Hepatocyte (in vitro differentiated cells): Measurements from ENCODE around the gene LCLAT1. TPM values are rescaled to one million over a fixed set of nuclear protein-coding genes. Genes with fewer than 3 reads are reported as not detected.
A peak's percentile ranks its signal among the peaks of the same experiment; 100 is the strongest.

ENCODE experiments used
- DNase-seq: peaks from one replicate; pipeline ENCODE4 v3.0.0-alpha.2; 2016; ENCODE audit warnings: low spot score
- H2AFZ ChIP-seq: fragments of 200-600 bp; sonication (generic); 2 replicates; pipeline ENCODE4 v1.6.0; 2016; ENCODE audit warnings: antibody characterized with exemption, mild to moderate bottlenecking
- H3K27ac ChIP-seq: fragments of 200-600 bp; sonication (generic); 2 replicates; pipeline ENCODE4 v1.5.1; 2016; ENCODE audit warnings: mild to moderate bottlenecking
- H3K27me3 ChIP-seq: fragments of 200-600 bp; sonication (generic); 2 replicates; pipeline ENCODE4 v1.6.1; 2016
- H3K36me3 ChIP-seq: fragments of 200-600 bp; sonication (generic); replicated peaks from 2 replicates; pipeline ENCODE4 v1.5.1; 2016; ENCODE audit warnings: low read depth; ENCODE audit not compliant: insufficient read depth
- H3K4me1 ChIP-seq: fragments of 200-600 bp; sonication (generic); 2 replicates; pipeline ENCODE4 v1.5.1; 2016; ENCODE audit warnings: mild to moderate bottlenecking, moderate library complexity; ENCODE audit not compliant: insufficient read depth
- H3K4me2 ChIP-seq: fragments of 200-600 bp; sonication (generic); 2 replicates; pipeline ENCODE4 v1.6.0; 2016
- H3K4me3 ChIP-seq: fragments of 200-600 bp; sonication (generic); 2 replicates; pipeline ENCODE4 v1.5.1; 2016; ENCODE audit warnings: mild to moderate bottlenecking
- H3K79me2 ChIP-seq: fragments of 200-600 bp; sonication (generic); 2 replicates; pipeline ENCODE4 v1.6.0; 2017; ENCODE audit warnings: mild to moderate bottlenecking
- H3K9me2 ChIP-seq: fragments of 200-600 bp; sonication (generic); replicated peaks from 2 replicates; pipeline ENCODE4 v1.6.0; 2017; ENCODE audit warnings: mild to moderate bottlenecking; ENCODE audit not compliant: insufficient read depth
- H3K9me3 ChIP-seq: fragments of 200-600 bp; sonication (generic); 2 replicates; pipeline ENCODE4 v1.5.1; 2016; ENCODE audit warnings: low read depth, mild to moderate bottlenecking
- H4K20me1 ChIP-seq: fragments of 200-600 bp; sonication (generic); 2 replicates; pipeline ENCODE4 v1.6.0; 2016; ENCODE audit warnings: mild to moderate bottlenecking; ENCODE audit not compliant: insufficient read depth, poor library complexity, severe bottlenecking
- CTCF ChIP-seq: fragments of 200-600 bp; sonication (generic); IDR thresholded peaks from 2 replicates; pipeline ENCODE4 v1.5.1; 2016; ENCODE audit warnings: antibody characterized with exemption, mild to moderate bottlenecking; ENCODE audit not compliant: poor library complexity
- EZH2 ChIP-seq: fragments of 200-600 bp; sonication (generic); IDR thresholded peaks from 2 replicates; pipeline ENCODE4 v1.6.1; 2016; ENCODE audit warnings: antibody characterized with exemption, mild to moderate bottlenecking, borderline replicate concordance
- EZH2phosphoT487 ChIP-seq: fragments of 200-600 bp; sonication (generic); IDR thresholded peaks from one replicate; pipeline ENCODE4 v1.6.1; 2018; ENCODE audit warnings: antibody characterized with exemption, mild to moderate bottlenecking, low read depth, moderate library complexity; ENCODE audit not compliant: unreplicated experiment, severe bottlenecking
- WGBS: methylation state at CpG from one replicate; pipeline ENCODE4 v1.1.6; 2016; ENCODE audit warnings: low lambda C conversion rate; ENCODE audit errors: missing lambda C conversion rate; 5-methylcytosine and 5-hydroxymethylcytosine counted together
- polyA plus RNA-seq: library from polyadenylated mRNA; unstranded; fragments of >200 nt; fragmentation: Nextera tagmentation; extraction: Ambion mirVana; gene quantifications from 2 replicates; pipeline ENCODE4 v1.2.1, GENCODE V29; 2016
- total RNA-seq: library from RNA; depleted of rRNA; stranded (reverse); fragments of >200 nt; gene quantifications from 2 replicates; pipeline ENCODE4 v1.2.3, GENCODE V29; 2014

The LCLAT1 gene
- total and polyA plus RNA-seq, 2 experiments from 2014 or later: 10.1 to 15.4 TPM

GRCh38 chr2:30684516-30684915 lies 237.5 kb downstream of the LCLAT1 start:
- WGBS: 85% methylated on average over 5 of the region's 5 CpGs
- Histone ChIP-seq H3K4me3 (no peak overlapping the region), H3K9me2 (no peaks in the 10 kb centered on the region), H3K9me3 (no peaks in the 10 kb centered on the region), H3K4me2 (no peak overlapping the region), H3K4me1 (peaks cover 10% of the 10 kb centered on the region), H4K20me1 (no peaks in the 10 kb centered on the region), H3K79me2 (no peaks in the 10 kb centered on the region), H3K27ac (no peak overlapping the region), H3K27me3 (no peaks in the 10 kb centered on the region), H3K36me3 (no peaks in the 10 kb centered on the region), H2AFZ (no peak overlapping the region)
- no peak for DNase-seq
- TF ChIP-seq EZH2phosphoT487: no peak

- H3K27ac ChIP-seq: no peak overlapping the region
- H4K20me1 ChIP-seq: no peaks in the 10 kb centered on the region
- H3K36me3 ChIP-seq: no peaks in the 10 kb centered on the region
- H3K9me2 ChIP-seq: no peaks in the 10 kb centered on the region
- TF ChIP-seq EZH2: no peak
- no peak for TF ChIP-seq CTCF
- no peak for TF ChIP-seq EZH2phosphoT487
- H3K4me2 ChIP-seq: no peak overlapping the region
- DNase-seq: no peak
- H3K27me3 ChIP-seq: no peaks in the 10 kb centered on the region
- WGBS: 100% methylated on average over 3 of the region's 3 CpGs
- H3K4me1 ChIP-seq: peaks cover 10% of the 10 kb centered on the region
- H3K79me2 ChIP-seq: no peaks in the 10 kb centered on the region
- H2AFZ ChIP-seq: no peak overlapping the region
- H3K4me3 ChIP-seq: no peak overlapping the region
- H3K9me3 ChIP-seq: no peaks in the 10 kb centered on the region
Observed at GRCh38 chr2:30684996-30685395, 237.9 kb downstream of the LCLAT1 start.

- peak; percentile 73 for DNase-seq
- H4K20me1 ChIP-seq: no peaks in the 10 kb centered on the region
- H3K27ac ChIP-seq: peak overlapping the region; percentile 54
- H3K9me3 ChIP-seq: no peaks in the 10 kb centered on the region
- peak overlapping the region; percentile 13 for H3K4me2 ChIP-seq
- TF ChIP-seq EZH2: no peak
- TF ChIP-seq CTCF: peak; percentile 47
- peaks cover 10% of the 10 kb centered on the region for H3K4me1 ChIP-seq
- 55% methylated on average over 2 of the region's 2 CpGs for whole genome bisulfite sequencing
- no peak overlapping the region for H2AFZ ChIP-seq
- H3K27me3 ChIP-seq: no peaks in the 10 kb centered on the region
- H3K36me3 ChIP-seq: no peaks in the 10 kb centered on the region
- H3K79me2 ChIP-seq: no peaks in the 10 kb centered on the region
- no peaks in the 10 kb centered on the region for H3K9me2 ChIP-seq
- no peak overlapping the region for H3K4me3 ChIP-seq
Observed at GRCh38 chr2:30686000-30686399, 239.0 kb downstream of the LCLAT1 start.

- Histone ChIP-seq H3K4me2 (no peak overlapping the region), H3K36me3 (no peaks in the 10 kb centered on the region), H3K4me1 (peaks cover 10% of the 10 kb centered on the region), H3K4me3 (no peak overlapping the region), H3K79me2 (no peaks in the 10 kb centered on the region), H3K27ac (no peak overlapping the region), H3K9me2 (no peaks in the 10 kb centered on the region), H4K20me1 (no peaks in the 10 kb centered on the region), H2AFZ (no peak overlapping the region), H3K27me3 (no peaks in the 10 kb centered on the region), H3K9me3 (no peaks in the 10 kb centered on the region)
- 54% methylated on average over 4 of the region's 4 CpGs for WGBS
- DNase-seq: no peak
- TF ChIP-seq EZH2 (no peak), EZH2phosphoT487 (no peak), CTCF (no peak)
Observed at GRCh38 chr2:30686669-30687068, 239.6 kb downstream of the LCLAT1 start.
